HG03520 (cell line): ENCODE data around the gene RNF144A.

Experiments used
- ATAC-seq: cut with Tn5 transposase; IDR thresholded peaks from one replicate; pipeline ENCODE4 v1.9.1; 2021; ENCODE audit warnings: mild to moderate bottlenecking, moderate library complexity; ENCODE audit not compliant: unreplicated experiment

The RNF144A gene

GRCh38 chr2:6906165-6906741 is 11.0 kb upstream of the RNF144A start:
- no peak for ATAC-seq

GRCh38 chr2:6908291-6908690 is 8.9 kb upstream of the RNF144A start:
- no peak for ATAC-seq

GRCh38 chr2:6909431-6910385 is 7.5 kb upstream of the RNF144A start:
- peak; percentile 97 for ATAC-seq

DNA sequence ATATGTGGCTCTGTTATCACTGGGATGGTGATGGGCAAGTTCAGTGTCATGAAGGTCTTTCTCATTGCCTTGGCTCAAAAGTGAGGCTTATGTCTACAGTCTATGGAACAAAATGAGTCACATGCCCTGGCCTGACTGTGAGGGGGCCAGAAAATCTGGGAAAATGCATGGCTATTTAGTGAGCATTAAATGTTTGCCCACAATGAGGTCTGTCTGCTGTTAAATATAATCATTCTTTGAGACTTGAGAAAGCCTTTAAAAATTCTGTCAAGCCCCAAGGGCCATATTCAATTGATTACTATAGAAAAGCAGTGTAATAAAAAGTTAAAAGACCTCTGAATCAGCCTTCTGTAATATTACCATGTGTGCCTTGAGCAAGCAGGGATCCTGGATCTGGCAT is 5.5 kb upstream of the RNF144A start:
- no peak for ATAC-seq

- ATAC-seq = no peak
These were observed 3.6 kb upstream of the RNF144A start for GRCh38 chr2:6913415-6914157.

GRCh38 chr2:6914828-6915227 is 2.4 kb upstream of the RNF144A start:
- ATAC-seq = no peak

DNA sequence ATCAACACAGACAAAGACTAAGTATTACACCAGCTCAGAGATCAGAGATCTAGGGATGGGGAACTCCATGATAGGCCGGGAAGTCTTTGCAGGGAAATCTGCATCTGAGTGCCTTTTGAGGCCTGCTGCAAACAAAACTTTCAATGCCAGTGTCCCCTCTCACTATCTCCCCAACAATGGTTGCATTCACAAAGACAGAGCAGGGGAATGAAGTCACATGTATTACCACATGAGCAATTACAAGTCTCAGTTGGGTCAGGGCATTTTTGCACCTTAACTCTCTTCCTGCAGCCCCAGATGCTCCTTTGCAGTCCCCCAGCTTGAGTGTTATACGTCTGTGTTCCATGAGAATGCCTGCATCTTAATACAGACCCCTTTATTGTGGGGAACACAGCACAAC is 1.8 kb upstream of the RNF144A start:
- ATAC-seq = no peak

- ATAC-seq = no peak
These were observed 988 bp upstream of the RNF144A start for GRCh38 chr2:6916224-6916623.

DNA sequence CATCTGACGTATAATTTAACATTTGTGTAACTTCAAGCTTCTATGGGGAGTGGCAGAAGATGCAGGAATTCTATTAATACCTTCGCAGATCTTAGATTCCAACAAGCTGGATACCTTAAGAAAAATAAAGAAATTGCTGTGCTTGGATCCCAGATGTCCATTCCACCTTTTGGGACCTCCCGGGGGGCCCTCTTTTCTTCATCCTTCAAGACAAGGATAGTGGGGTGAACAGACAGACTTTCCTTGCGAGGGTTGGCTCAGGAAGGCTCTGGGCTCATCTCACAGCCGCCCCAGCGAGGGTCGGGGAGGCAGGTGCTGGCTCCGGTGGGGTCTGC is 509 bp upstream of the RNF144A start:
- ATAC-seq = no peak

- no peak for ATAC-seq
These were observed 679 bp downstream of the RNF144A start for GRCh38 chr2:6917761-6918421.

DNA sequence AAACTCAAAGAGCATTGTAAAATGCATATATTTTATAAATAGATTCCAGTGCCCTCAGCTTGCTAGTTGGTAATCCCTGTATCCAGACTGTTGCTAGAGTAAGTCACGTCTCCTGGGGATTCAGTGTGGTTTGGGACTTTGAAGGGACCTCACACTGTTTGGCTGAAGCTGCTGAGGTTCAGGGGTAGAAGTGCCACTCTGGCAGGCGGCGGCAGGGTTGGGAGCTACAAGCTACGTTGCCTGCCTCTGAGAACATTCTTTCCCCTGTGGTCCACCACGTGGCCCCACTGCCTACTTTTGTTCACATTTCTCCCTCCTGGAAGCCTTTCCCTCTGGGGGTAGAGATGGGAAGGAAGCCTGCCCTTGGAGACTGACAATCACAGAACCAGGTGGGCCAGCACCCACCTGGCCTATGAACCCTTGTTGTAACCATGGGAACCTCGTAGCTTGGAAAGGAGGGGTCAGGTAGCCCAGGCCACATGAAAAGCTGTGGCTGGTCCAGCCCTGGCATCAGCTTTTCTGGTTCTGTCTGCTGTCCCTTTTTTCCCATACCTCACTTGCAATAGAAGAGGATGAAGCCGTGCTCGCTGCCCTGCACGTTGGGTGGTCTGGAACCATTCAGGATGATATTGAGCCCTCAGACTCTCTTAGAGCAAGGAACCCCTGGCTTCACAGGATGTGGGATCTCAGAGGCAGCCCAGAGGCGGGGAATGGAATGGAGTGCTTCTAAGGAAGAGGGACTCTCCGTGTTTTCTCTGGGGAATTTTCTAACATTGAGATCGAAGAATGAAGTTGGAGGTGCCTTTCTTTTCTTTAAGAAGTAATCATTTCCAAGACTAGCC is 2.9 kb downstream of the RNF144A start:
- no peak for ATAC-seq

DNA sequence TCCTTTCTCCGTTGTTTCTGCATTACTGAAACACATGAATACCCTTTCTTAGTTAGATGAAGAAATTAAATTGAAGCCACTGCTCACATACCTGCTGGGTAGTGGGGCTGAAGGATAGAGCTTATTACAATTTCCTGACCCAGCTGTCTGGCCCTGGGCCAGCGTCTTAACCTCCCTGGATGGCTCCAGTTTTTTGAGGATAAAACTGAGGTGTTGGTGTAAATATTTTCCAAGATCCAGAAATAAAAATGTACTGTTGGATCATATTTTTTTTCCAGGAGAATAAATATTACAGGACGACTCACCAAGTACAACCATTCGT is 3.5 kb downstream of the RNF144A start:
- ATAC-seq = no peak

DNA sequence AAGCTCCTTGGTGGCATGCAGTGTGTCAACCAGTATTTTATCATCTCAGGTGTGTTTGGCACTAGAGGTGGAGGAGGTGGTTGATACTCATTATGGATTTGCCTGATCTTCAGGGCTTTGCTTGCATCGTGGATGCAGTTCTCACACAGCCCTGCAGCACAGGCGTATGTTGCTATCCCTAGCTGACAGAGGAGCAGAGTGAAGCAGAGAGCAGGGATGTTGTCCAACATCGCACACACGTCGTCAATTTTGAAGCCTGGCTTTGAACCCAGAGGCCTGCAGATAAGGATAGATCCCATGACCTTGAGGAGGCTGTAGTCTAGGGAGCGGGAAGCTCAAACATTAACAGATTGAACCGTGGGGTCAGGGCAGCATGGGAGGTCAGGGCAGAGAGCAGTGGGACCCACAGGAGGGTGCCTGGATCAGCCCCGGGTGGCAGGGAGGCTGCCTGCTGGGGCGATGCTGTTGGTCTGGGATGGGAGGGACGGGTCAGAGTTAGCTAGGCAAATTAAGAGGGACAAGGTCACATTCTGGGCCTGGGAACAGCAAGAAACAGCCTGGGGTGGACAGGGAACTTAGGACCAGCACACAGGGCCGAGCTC is 4.2 kb downstream of the RNF144A start:
- no peak for ATAC-seq

DNA sequence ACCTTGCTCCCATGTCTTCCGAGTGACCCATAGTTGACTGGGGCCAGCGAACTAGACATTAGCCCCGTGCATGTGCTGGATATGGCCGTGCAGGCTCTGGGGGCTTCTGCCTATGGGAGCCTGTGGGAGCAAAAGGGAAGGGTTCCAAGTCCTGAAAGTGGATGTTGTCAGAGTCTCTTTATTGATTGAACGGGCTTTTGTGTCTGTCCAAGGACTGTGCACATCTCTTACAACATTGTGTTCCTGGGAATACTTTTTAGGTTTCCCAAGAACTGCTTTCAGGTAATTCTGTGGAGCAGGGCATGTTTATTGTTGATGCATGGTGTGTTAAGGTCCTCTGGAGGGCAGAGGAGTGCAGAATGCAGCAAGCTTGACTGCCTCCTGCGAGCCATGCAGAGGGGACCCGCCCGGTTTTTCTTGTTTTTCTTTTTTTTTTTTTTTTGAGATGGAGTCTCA is 5.0 kb downstream of the RNF144A start:
- no peak for ATAC-seq

DNA sequence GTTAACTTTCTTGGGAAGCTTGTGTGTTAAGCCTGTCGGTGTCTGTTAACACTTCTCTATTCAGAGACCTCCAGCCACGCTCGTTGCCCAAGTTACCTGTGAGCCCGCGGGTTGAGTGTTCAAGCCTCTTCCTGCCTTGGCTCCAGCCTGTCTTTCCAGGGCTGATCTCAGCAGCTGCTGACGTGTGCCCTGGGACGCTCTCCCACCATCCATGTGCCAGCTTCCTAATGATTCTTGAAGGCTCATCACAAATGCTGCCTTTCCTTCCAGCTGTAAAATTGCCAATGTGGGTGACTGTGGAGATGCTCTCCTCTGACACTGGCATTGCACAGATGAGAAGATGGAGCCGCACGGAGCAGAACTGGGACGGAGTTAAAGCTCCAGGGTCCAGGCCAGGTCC is 6.1 kb downstream of the RNF144A start:
- ATAC-seq = no peak

DNA sequence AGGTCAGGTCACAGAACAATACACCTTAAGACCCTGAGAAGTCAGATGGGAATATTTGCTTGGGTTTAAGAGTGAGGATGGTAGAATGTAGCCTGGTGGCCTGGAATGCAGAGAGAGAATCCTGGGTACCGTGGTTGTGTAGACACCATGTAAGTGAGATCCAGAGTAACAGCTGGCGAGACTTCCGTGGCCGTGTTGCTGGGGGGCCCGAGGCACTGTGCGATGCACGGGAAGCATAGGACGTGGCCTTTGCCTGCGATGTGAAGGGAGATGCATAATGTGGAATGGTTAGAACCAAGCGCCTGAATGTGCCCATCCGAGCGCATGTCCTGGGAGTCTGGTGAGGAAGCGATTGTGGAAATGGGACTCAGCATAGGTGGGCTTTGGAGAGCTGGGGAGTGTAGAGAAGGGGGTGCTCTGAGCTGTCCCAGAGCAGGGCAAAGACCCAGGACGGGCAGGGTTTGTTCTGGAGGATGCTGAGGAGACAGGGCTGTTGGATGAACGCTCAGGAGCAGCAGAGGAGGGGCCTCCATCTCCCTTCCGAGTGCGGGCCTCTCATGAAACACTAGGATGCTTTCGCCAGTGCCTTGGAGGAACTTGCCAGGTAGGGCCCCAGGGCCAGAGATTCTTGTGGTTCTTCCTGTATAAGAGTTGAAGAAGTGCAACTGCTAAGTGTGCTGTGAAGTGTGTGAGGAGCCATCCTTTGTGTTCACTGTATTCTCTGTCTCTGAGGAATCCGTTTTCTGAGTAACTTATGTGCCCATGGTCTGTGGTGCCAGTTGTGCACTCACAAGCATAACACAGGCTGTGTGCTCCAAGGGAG is 7.1 kb downstream of the RNF144A start:
- ATAC-seq = no peak

GRCh38 chr2:6924924-6925409 is 7.8 kb downstream of the RNF144A start:
- ATAC-seq = no peak

DNA sequence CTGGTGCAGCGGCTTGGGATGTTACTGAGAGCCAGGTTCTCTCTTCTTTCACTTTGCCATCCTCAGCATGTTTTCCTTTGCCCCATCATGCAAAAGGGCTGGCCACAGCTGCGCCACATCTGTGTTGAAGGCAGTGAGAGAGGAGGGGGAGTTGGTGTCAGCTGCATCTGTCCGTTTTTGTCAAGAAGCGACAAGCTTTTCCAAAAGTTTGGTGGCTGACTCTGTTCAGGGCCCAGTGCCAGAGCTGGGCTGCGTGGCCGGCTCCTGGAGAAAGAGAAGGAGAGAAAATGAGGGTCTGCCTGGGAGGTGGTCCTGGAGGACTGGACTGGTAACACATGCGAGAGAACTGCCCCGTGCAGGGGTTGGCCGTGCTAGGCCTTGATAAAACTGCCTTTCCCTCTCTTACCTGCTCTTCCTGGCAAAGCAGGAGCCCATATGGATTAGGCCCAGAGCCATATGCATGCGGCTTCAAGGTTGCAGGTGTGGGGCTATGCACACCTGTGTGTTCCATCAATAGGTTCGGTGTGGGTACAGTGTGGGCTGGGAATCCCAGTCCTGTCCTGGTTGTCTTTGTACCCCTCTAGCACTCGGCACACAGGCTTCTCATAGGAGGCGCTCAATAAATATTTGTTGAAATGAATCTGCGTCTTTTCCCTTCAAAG is 9.0 kb downstream of the RNF144A start:
- no peak for ATAC-seq

DNA sequence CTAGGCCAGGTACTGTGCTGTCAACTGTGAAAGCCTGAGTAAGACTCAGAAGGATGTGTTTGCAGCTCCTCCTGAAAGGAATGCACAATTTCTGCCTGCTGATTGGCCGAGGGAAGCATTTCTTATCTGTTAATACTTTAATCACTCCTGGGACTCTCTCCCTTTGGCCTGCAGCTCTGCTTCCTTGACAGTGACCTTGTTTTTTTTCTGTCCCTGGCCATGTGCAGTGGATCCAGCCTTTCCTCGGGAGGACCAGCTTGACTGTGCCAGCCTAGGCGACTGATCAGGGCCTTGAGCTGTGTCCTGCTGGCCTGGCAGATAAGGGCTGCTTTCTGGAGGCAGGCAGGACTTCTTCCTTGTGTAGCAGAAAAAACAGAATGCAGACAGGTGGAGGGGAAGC is 10.0 kb downstream of the RNF144A start:
- ATAC-seq = no peak
